Uterus (tissue), 4 donors: ENCODE measurements around the gene C19orf25. TPM values are rescaled to one million over a fixed set of nuclear protein-coding genes. Genes with fewer than 3 reads are reported as not detected.

Experiments used
- DNase-seq, 2 donors: peaks; one replicate each; pipeline ENCODE4 v3.0.0-alpha.2; 2019 to 2020
- H3K27ac ChIP-seq, 2 donors: fragments of 200-600 bp; sonication (generic); 1 replicate in 1 of 2; 2 replicates in 1 of 2; pipeline ENCODE4 v1.5.1; 2016 to 2018
- H3K27me3 ChIP-seq, 2 donors: fragments of 200-600 bp; sonication (generic); one replicate each; pipeline ENCODE4 v1.5.1; 2018 to 2019; ENCODE audit warnings: control low read depth in 1 of 2
- H3K36me3 ChIP-seq, 2 donors: fragments of 200-600 bp; sonication (generic); one replicate each; pipeline ENCODE4 v1.5.1; 2019; ENCODE audit warnings: control low read depth in 1 of 2
- H3K4me1 ChIP-seq, 2 donors: fragments of 200-600 bp; sonication (generic); one replicate each; pipeline ENCODE4 v1.5.1; 2018 to 2019; ENCODE audit warnings: control low read depth in 1 of 2
- H3K4me3 ChIP-seq, 2 donors: fragments of 200-600 bp; sonication (generic); 1 replicate in 1 of 2; 2 replicates in 1 of 2; pipeline ENCODE4 v1.5.1; 2018 to 2019; ENCODE audit warnings: mild to moderate bottlenecking in 1 of 2
- H3K9me3 ChIP-seq, 2 donors: fragments of 200-600 bp; sonication (generic); one replicate each; pipeline ENCODE4 v1.5.1; 2019; ENCODE audit warnings: control low read depth in 1 of 2
- CTCF ChIP-seq, 4 experiments: fragments of 200-600 bp in 2 of 4; fragments of 450-650 bp in 2 of 4; sonication (generic) in 2 of 4; IDR thresholded peaks; one replicate each; pipeline ENCODE4 v1.5.1; 2016 to 2019; ENCODE audit warnings: antibody characterized with exemption in 4 of 4, mild to moderate bottlenecking in 2 of 4, moderate library complexity in 1 of 4
- POLR2A ChIP-seq, 2 donors: fragments of 450-650 bp; IDR thresholded peaks; one replicate each; pipeline ENCODE4 v1.6.1; 2016; ENCODE audit warnings: antibody characterized with exemption in 2 of 2, mild to moderate bottlenecking in 1 of 2, moderate library complexity in 1 of 2
- intact Hi-C: fragments of 100-400 bp; cut with DNase I; formaldehyde crosslinking; loops from one replicate; pipeline ENCODE4 v1.15.1; 2023; ENCODE audit warnings: low total_unique reads
- total RNA-seq, 4 donors: library from RNA; depleted of rRNA in 3 of 4; stranded (reverse); fragments of >200 nt in 3 of 4; gene quantifications; one replicate each; pipeline versions ENCODE4 v1.1.0 to v1.2.4, GENCODE V29; 2014 to 2023
- donor health status: DM: yes; HTN: yes; CAD: no.

The C19orf25 gene
- total RNA-seq, 4 donors from 2014 or later, result 17.7 to 32.9 (median 28.9) TPM

- Histone ChIP-seq H3K36me3 (no peaks in the 10 kb centered on the region), H3K4me3 (no peak overlapping the region), H3K4me1 (peaks cover 0 to 14% of the 10 kb centered on the region in 2 donors), H3K27me3 (no peaks in the 10 kb centered on the region), H3K27ac (no peak overlapping the region), H3K9me3 (no peaks in the 10 kb centered on the region)
- DNase-seq, result no peak
- no peak for TF ChIP-seq CTCF (IDR thresholded peaks at IDR 0.05)
- intact Hi-C loops, result no loop called here
Observed at GRCh38 chr19:1437609-1438008, 41.4 kb downstream of the C19orf25 start.

- peak in 1 of 2 donors; percentile 14 for DNase-seq
- no peaks in the 10 kb centered on the region for H3K27me3 ChIP-seq
- no peaks in the 10 kb centered on the region for H3K36me3 ChIP-seq
- no peak overlapping the region for H3K4me3 ChIP-seq
- H3K4me1 ChIP-seq, result peaks cover 0 to 14% of the 10 kb centered on the region in 2 donors
- H3K9me3 ChIP-seq, result no peaks in the 10 kb centered on the region
- TF ChIP-seq POLR2A (IDR thresholded peaks at IDR 0.05) (no peak), CTCF (IDR thresholded peaks at IDR 0.05) (no peak)
- intact Hi-C loops, result no loop called here
- no peak overlapping the region for H3K27ac ChIP-seq
Observed at GRCh38 chr19:1435378-1435989, 43.5 kb downstream of the C19orf25 start.

- no peak overlapping the region for H3K4me3 ChIP-seq
- no peaks in the 10 kb centered on the region for H3K9me3 ChIP-seq
- no peak for TF ChIP-seq POLR2A (IDR thresholded peaks at IDR 0.05)
- TF ChIP-seq CTCF (IDR thresholded peaks at IDR 0.05), result no peak
- no peaks in the 10 kb centered on the region for H3K36me3 ChIP-seq
- no peak overlapping the region for H3K27ac ChIP-seq
- intact Hi-C loops, result no loop called here
- H3K4me1 ChIP-seq, result peaks cover 0 to 7% of the 10 kb centered on the region in 2 donors
- DNase-seq, result peak in 1 of 2 donors; percentile 15
- no peaks in the 10 kb centered on the region for H3K27me3 ChIP-seq
Observed at GRCh38 chr19:1434577-1435060, 44.4 kb downstream of the C19orf25 start.

GRCh38 chr19:1434040-1434366 is 45.0 kb downstream of the C19orf25 start:
- no peaks in the 10 kb centered on the region for H3K9me3 ChIP-seq
- peaks cover 0 to under 1% of the 10 kb centered on the region in 2 donors for H3K4me1 ChIP-seq
- no peak for DNase-seq
- H3K36me3 ChIP-seq, result no peaks in the 10 kb centered on the region
- no peak overlapping the region for H3K27ac ChIP-seq
- no peaks in the 10 kb centered on the region for H3K27me3 ChIP-seq
- no peak overlapping the region for H3K4me3 ChIP-seq
- intact Hi-C loops, result no loop called here
- TF ChIP-seq CTCF (IDR thresholded peaks at IDR 0.05), result no peak
- no peak for TF ChIP-seq POLR2A (IDR thresholded peaks at IDR 0.05)

GRCh38 chr19:1433119-1434039 is 45.6 kb downstream of the C19orf25 start:
- no peak overlapping the region for H3K27ac ChIP-seq
- TF ChIP-seq CTCF (IDR thresholded peaks at IDR 0.05) (no peak), POLR2A (IDR thresholded peaks at IDR 0.05) (no peak)
- H3K36me3 ChIP-seq, result no peaks in the 10 kb centered on the region
- no peaks in the 10 kb centered on the region for H3K27me3 ChIP-seq
- H3K4me3 ChIP-seq, result no peak overlapping the region
- no peak for DNase-seq
- intact Hi-C loops, result no loop called here
- H3K9me3 ChIP-seq, result no peaks in the 10 kb centered on the region
- H3K4me1 ChIP-seq, result no peaks in the 10 kb centered on the region
